K562 (cell line): ENCODE measurements around the gene AAGAB. TPM values are rescaled to one million over a fixed set of nuclear protein-coding genes. Genes with fewer than 3 reads are reported as not detected.

ENCODE experiments used
- ATAC-seq: fragments of 200-7000 bp; cut with Tn5 transposase; 3 replicates; pipeline ENCODE4 v1.9.1; 2020; ENCODE audit warnings: moderate library complexity
- BruUV-seq: library from RNA; stranded (reverse); fragments of 400-500 nt; replicated peaks from 2 replicates; lab custom pipeline; 2021; lab: Mats Ljungman, UMichigan
- CTCF ChIA-PET: fragments of 300-600 bp; formaldehyde crosslinking; extraction: SDS; loops from one replicate; lab custom pipeline; 2021; ENCODE audit warnings: low intra/inter-chr PET ratio; lab: Yijun Ruan, JAX
- POLR2A ChIA-PET: fragments of 300-600, 350-650 bp; sonication (Branson Sonifier 250); formaldehyde crosslinking; extraction: SDS; loops from one replicate; lab custom pipeline; 2021; ENCODE audit warnings: antibody characterized with exemption, inconsistent platforms; lab: Yijun Ruan, JAX
- DNase-seq, 4 experiments: peaks; one replicate each; pipeline versions ENCODE4 v3.0.0 to v3.0.0-alpha.2; 2011 to 2018; ENCODE audit warnings: low spot score in 3 of 4, mixed read lengths in 3 of 4; ENCODE audit errors: extremely low read depth in 1 of 4
- FAIRE-seq: peaks from 2 replicates; lab custom pipeline; 2011; peaks lifted over from hg19 to GRCh38; lab: Jason Lieb, UNC
- H2AFZ ChIP-seq: 2 replicates; pipeline ENCODE4 v1.6.0; 2011; ENCODE audit warnings: low read depth, low read length, control low read depth, inconsistent platforms
- H3K27ac ChIP-seq: fragments of 200-600 bp; 3 replicates; pipeline ENCODE4 v1.8.0; 2011; ENCODE audit warnings: low read depth, mild to moderate bottlenecking, control low read depth, inconsistent platforms, low read length, moderate library complexity, mixed read lengths; ENCODE audit errors: extremely low read depth
- H3K27me3 ChIP-seq, 2 experiments: fragments of 300-600 bp in 1 of 2; 2 replicates in 1 of 2; 3 replicates in 1 of 2; pipeline versions ENCODE4 v1.6.0 to v1.8.0; 2011; ENCODE audit warnings: inconsistent platforms in 2 of 2, low read length in 2 of 2, mild to moderate bottlenecking in 1 of 2, mixed read lengths in 1 of 2, moderate library complexity in 1 of 2; ENCODE audit not compliant: control insufficient read depth in 2 of 2, insufficient read depth in 2 of 2
- H3K36me3 ChIP-seq: fragments of 300-600 bp; 3 replicates; pipeline ENCODE4 v1.8.0; 2011; ENCODE audit warnings: mild to moderate bottlenecking, low read length, inconsistent platforms; ENCODE audit not compliant: control insufficient read depth, insufficient read depth
- H3K4me1 ChIP-seq, 2 experiments: fragments of 200-600 bp in 1 of 2; replicated peaks in 1 of 2; 2 replicates in 1 of 2; 3 replicates in 1 of 2; pipeline versions ENCODE4 v1.5.1 to v1.8.0; 2011; ENCODE audit warnings: inconsistent platforms in 2 of 2, low read length in 2 of 2, mild to moderate bottlenecking in 1 of 2, mixed read lengths in 1 of 2, moderate library complexity in 1 of 2; ENCODE audit not compliant: control insufficient read depth in 2 of 2, insufficient read depth in 2 of 2
- H3K4me2 ChIP-seq: 2 replicates; pipeline ENCODE4 v1.6.1; 2011; ENCODE audit warnings: low read length, control low read depth, inconsistent platforms, mixed read lengths; ENCODE audit not compliant: insufficient read depth
- H3K4me3 ChIP-seq: fragments of 200-600 bp; sonication (generic), shearing (Covaris generic); 2 replicates; pipeline ENCODE4 v1.5.1; 2016; ENCODE audit warnings: control low read depth, inconsistent platforms
- H3K79me2 ChIP-seq: fragments of 200-600 bp; 3 replicates; pipeline ENCODE4 v1.8.0; 2011; ENCODE audit warnings: low read length, inconsistent platforms; ENCODE audit not compliant: control insufficient read depth, insufficient read depth
- H3K9ac ChIP-seq, 2 experiments: 2 replicates each; pipeline versions ENCODE4 v1.6.0 to v1.6.1; 2011; ENCODE audit warnings: low read depth in 2 of 2, low read length in 2 of 2, control low read depth in 1 of 2, inconsistent platforms in 1 of 2, mild to moderate bottlenecking in 1 of 2, mixed read lengths in 1 of 2; ENCODE audit not compliant: insufficient read depth in 1 of 2
- H3K9me1 ChIP-seq: one replicate; pipeline ENCODE4 v1.6.0; 2011; ENCODE audit warnings: inconsistent platforms, mild to moderate bottlenecking, low read length, moderate library complexity; ENCODE audit not compliant: control insufficient read depth, insufficient read depth
- H3K9me3 ChIP-seq: replicated peaks from 2 replicates; pipeline ENCODE4 v1.5.1; 2011; ENCODE audit warnings: low read depth, low read length, inconsistent platforms; ENCODE audit not compliant: control insufficient read depth, insufficient read depth
- H4K20me1 ChIP-seq: replicated peaks from 2 replicates; pipeline ENCODE4 v1.6.1; 2011; ENCODE audit warnings: low read length, inconsistent platforms, mixed read lengths; ENCODE audit not compliant: control insufficient read depth, insufficient read depth
- ATF3 ChIP-seq, 2 experiments: fragments of 450-650 bp in 1 of 2; sonication (generic) in 1 of 2; formaldehyde crosslinking in 1 of 2; IDR thresholded peaks in 1 of 2; conservative IDR thresholded peaks in 1 of 2; 2 replicates each; pipeline versions ENCODE4 v1.6.1 to v1.8.1; 2016 to 2023; ENCODE audit warnings: mild to moderate bottlenecking in 2 of 2, moderate library complexity in 2 of 2, inconsistent platforms in 1 of 2, missing genetic modification reagents in 1 of 2
- ELF2 ChIP-seq: fragments of 250-450 bp; sonication (Bioruptor Pico); IDR thresholded peaks from 2 replicates; pipeline ENCODE4 v1.5.0; 2021; ENCODE audit warnings: mild to moderate bottlenecking
- MCM3 ChIP-seq: fragments of 450-650 bp; IDR thresholded peaks from 2 replicates; pipeline ENCODE4 v1.6.1; 2016
- ZNF121 ChIP-seq: sonication (generic); formaldehyde crosslinking; conservative IDR thresholded peaks from 2 replicates; pipeline ENCODE4 v1.8.0; 2022; ENCODE audit warnings: missing genetic modification reagents
- ZNF740 ChIP-seq, 3 experiments: fragments of 200-800 bp in 1 of 3; sonication (Bioruptor generic) in 1 of 3; sonication (generic) in 1 of 3; formaldehyde crosslinking in 1 of 3; IDR thresholded peaks; 2 replicates each; pipeline versions ENCODE4 v1.6.1 to v1.8.0; 2016 to 2022; ENCODE audit warnings: mild to moderate bottlenecking in 2 of 3, missing compliant biosample characterization in 2 of 3, missing genetic modification characterization in 2 of 3, missing genetic modification reagents in 1 of 3
- WGBS: fragments of 100-300 bp; shearing (Covaris generic); methylation state at CpG from one replicate; pipeline ENCODE4 v1.1.6; 2016; ENCODE audit warnings: low coverage, mixed read lengths; ENCODE audit not compliant: insufficient coverage; ENCODE audit errors: missing lambda C conversion rate; 5-methylcytosine and 5-hydroxymethylcytosine counted together
- in situ Hi-C: fragments of 300-500 bp; cut with MboI; formaldehyde crosslinking; loops from 4 replicates; pipeline ENCODE4 v1.15.0; 2018; ENCODE audit warnings: inconsistent platforms, mixed read lengths
- intact Hi-C: fragments of 100-400 bp; cut with micrococcal nuclease; formaldehyde crosslinking; loops from 2 replicates; pipeline ENCODE4 v1.14.2; 2022
- polyA plus RNA-seq, 8 experiments: library from polyadenylated mRNA; depleted of rRNA in 4 of 8; stranded (reverse) in 5 of 8; unstranded in 3 of 8; fragments of >200 nt; fragmentation: Nextera tagmentation in 2 of 8; fragmentation: Illumina TruSeq in 1 of 8; extraction: Ambion mirVana in 2 of 8; extraction: Trizol in 1 of 8; gene quantifications; 2 replicates each; pipeline versions ENCODE4 v1.2.1 to v1.2.3, GENCODE V29; 2011 to 2014; ENCODE audit warnings: inconsistent platforms in 1 of 8, missing spikeins in 1 of 8
- total RNA-seq, 7 experiments: library from RNA; depleted of rRNA in 6 of 7; stranded (reverse); fragments of >200 nt in 6 of 7; fragmentation: Illumina TruSeq in 2 of 7; extraction: Trizol in 2 of 7; gene quantifications; 2 replicates each; pipeline versions ENCODE4 v1.2.1 to v1.2.3, GENCODE V29; 2011 to 2021; ENCODE audit warnings: low replicate concordance in 1 of 7

Gene AAGAB
- total and polyA plus RNA-seq, 9 of the 15 experiments (the other 6 are each of a cell fraction or from before 2014, with no cell fraction given) = 17.8 to 109 (median 58.3) TPM

- 32% methylated on average over 10 of the region's 12 CpGs for WGBS
Observed at GRCh38 chr15:67253101-67253500, 1.4 kb downstream of the AAGAB start.

More at GRCh38 chr15:67253101-67253500, 1.4 kb downstream of the AAGAB start:
- Histone ChIP-seq H3K9ac (peak overlapping the region; percentile 90; a peak in 3 of 4 replicates), H3K4me1 (peaks cover 11 to 19% of the 10 kb centered on the region in 2 experiments; a peak in 4 of 5 replicates), H3K4me2 (peak overlapping the region; percentile 78), H3K27me3 (no peaks in the 10 kb centered on the region), H3K9me1 (no peaks in the 10 kb centered on the region), H3K36me3 (peaks cover 16% of the 10 kb centered on the region; the same call in 2 of the 3 replicates), H3K79me2 (peaks cover 61% of the 10 kb centered on the region), H3K9me3 (no peaks in the 10 kb centered on the region; the same call in 1 of the 2 replicates), H3K4me3 (peak overlapping the region; percentile 81), H3K27ac (peak overlapping the region; percentile 96), H2AFZ (no peak overlapping the region), H4K20me1 (no peaks in the 10 kb centered on the region)
- ChIA-PET CTCF (no interaction called here), POLR2A (no interaction called here)
- FAIRE-seq (no peak), ATAC-seq (no peak), DNase-seq (no peak)
- in situ Hi-C loops = no loop called here
- intact Hi-C loops = loop anchor here (5.0 kb wide), 1 partner anchor 186 kb away; the partner anchor contains the start of gene SMAD3
- BruUV-seq = no TSS peak
- TF ChIP-seq ATF3 (IDR thresholded peaks at IDR 0.05) (0 out of 2 replicates have a peak, but pooled peaks have one; percentile 11), ATF3 (CRISPR knock-in tag; conservative IDR thresholded peaks at IDR 0.05) (no peak), ZNF121 (peak; percentile 94), MCM3 (no peak), ZNF740 (CRISPR knock-in tag; IDR thresholded peaks at IDR 0.05) (0 out of 2 replicates have a peak, but pooled peaks have one; percentile 53), ZNF740 (tag; IDR thresholded peaks at IDR 0.05) (no peak), ELF2 (CRISPR knock-in tag) (no peak)
